A673 (cell line): Measurements from ENCODE around the gene DIRAS1.

ENCODE experiments used
- CTCF ChIP-seq: fragments of 300-800, 200-600 bp; sonication (generic); conservative IDR thresholded peaks from 2 replicates; pipeline ENCODE4 v1.5.1; 2017; ENCODE audit warnings: low read depth, mild to moderate bottlenecking, antibody characterized with exemption, low read length, moderate library complexity, mixed read lengths
- EZH2 ChIP-seq: fragments of 200-600 bp; sonication (generic); IDR thresholded peaks from 2 replicates; pipeline ENCODE4 v1.6.1; 2017; ENCODE audit warnings: borderline replicate concordance, low read depth, mild to moderate bottlenecking, mixed read lengths, antibody characterized with exemption, low read length; ENCODE audit not compliant: poor library complexity, severe bottlenecking

- TF ChIP-seq CTCF (no peak), EZH2 (no peak)
Measured at GRCh38 chr19:2734589-2735288, 13.6 kb upstream of the DIRAS1 start.
